GM19452 (cell line): ENCODE results near the gene IRGQ.
A peak's percentile ranks its signal among the peaks of the same experiment; 100 is the strongest.
"Not testable (repeated sequence)": the region's sequence is repeated elsewhere in the genome, so short reads cannot be mapped to it uniquely, and the experiment has no call there.

ENCODE experiments used
- ATAC-seq: cut with Tn5 transposase; IDR thresholded peaks from one replicate; pipeline ENCODE4 v1.9.1; 2021; ENCODE audit not compliant: unreplicated experiment

Gene IRGQ

GRCh38 chr19:43595999-43596841 lies at the start of gene IRGQ, which contains the start of gene ZNF576:
Gene IRGQ, minus strand, starts transcription at chr19:43596134. Its CDS starts 796 bp downstream, at chr19:43595338.
Gene ZNF576, plus strand, starts transcription at chr19:43596595. Its CDS starts 514 bp downstream, at chr19:43597109.
- peak; percentile 85 for ATAC-seq

- ATAC-seq = no peak
Measured at GRCh38 chr19:43644181-43644580, 48.2 kb upstream of the IRGQ start.

DNA sequence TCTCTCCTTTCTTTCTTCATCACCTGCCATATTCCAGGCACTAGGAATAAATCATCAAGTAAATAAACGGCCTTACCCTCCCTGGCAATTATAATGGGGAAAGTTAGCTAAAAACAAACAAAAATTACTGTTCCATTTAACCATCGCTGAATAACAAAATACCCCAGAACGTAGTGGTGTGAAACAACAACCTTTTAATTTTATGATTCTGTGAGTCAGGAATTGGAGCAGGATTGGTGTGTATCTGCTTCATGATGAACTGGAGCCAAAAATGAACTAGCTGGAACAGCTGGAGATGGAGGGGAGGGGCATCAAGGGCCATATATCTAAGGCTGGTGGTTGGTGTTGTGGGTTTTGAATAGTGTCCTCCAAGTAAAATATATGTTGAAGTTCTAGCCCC lies 47.4 kb upstream of the IRGQ start:
- no peak for ATAC-seq

DNA sequence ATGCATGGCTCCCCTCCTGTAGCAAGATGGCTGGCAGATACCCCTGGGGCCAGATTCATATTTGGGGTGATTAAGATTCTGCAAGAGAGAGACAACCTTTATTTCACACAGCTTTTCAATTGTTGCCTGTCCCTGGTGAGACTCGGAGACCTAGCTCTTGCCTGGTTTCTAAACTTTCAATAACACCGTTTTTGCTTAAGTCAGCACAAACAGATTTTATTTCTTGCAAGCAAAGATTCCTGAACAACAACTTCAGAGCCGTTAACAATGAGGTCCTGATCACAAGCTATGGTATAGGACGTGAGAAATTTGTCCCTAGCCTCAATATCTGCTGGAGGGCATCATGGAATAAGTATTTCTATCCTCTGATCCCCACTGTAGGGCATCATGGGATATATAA lies 46.6 kb upstream of the IRGQ start:
- no peak for ATAC-seq

DNA sequence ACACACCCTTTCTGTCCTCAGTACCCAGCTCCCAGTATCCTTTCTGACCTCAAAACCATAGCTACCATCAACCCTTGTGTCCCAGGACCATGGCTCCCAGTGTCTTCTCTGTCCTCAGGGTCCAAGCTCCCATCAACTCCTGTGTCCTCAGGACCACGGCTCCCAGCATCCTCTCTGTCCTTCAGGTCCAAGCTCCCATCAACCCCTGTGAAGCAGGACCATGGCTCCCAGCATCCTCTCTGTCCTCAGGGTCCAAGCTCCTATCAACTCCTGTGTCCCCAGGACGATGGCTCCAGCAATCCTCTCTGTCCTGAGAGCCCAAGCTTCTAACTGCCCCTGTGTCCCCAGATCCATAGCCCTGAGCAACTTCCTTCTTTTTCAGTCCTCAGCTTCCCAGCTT lies 45.4 kb upstream of the IRGQ start:
- no peak for ATAC-seq

DNA sequence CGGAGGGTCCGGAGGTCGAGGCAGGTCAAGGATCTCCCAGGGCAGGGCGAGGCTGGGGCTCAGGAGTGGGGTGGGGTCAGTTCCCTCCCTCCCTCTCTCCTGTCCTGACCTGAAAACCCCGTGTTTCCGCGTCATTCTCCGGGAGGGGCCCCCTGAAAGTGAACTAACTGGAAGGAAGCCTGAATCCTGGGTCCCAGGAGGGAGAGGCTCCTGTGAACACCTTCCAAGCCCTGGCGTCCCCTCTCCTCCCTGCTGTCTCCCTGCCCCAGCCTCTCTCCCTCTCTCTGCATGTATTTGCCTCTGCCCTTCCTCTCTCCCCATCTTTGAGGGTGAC lies 44.5 kb upstream of the IRGQ start:
- ATAC-seq = no peak

DNA sequence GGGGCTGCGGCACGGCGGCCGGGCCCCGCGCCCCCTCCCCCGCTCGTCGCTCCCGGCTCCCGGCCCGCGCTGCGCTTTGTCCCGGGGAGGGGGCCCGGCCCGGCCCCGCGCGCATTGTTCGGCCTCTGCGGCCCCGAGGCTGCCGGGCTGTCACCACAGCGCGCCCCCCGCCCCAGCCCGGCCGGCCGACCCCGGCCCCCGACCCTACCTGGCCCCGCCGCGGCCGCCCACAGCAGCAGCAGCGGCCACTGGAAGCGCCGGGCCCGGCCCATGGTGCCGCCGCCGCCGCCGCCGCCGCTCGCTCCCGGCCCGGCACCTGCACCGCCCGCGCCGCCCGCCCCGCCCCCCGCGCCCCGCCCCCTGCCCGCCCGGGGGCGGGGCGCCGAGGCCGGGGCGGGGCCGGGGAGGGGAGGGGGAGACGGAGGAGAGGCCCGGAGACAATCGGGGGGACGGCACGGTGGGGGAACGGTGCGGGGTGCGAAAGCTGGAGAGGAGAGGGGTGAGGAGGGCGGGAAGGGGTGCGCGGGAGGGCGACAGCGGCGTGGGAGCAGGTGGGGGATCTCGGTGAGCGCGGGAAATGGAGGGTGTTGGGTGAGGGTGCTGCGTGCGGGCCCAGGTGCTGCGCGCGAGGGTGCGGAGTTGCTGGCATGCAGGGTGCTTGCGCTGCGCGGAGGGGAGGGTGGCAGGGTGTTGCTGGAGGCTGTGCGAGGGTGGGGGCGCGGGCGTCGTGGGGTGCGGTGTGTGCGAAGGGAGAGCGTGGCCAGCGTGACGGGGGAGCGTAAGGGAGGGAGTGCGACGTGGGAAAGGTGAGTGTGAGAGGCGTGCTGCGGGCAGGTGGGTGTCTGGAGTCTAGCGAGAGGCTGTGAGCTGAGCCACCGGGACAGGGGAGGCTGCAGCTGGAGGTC lies 43.8 kb upstream of the IRGQ start, which contains the start of gene CADM4:
Gene CADM4, minus strand, starts transcription at position 332 of the 905 bp plus-strand sequence. Its CDS starts 60 bp downstream, at position 272.
- no peak for ATAC-seq

- no peak for ATAC-seq
Measured at GRCh38 chr19:43638995-43639518, 43.1 kb upstream of the IRGQ start.

DNA sequence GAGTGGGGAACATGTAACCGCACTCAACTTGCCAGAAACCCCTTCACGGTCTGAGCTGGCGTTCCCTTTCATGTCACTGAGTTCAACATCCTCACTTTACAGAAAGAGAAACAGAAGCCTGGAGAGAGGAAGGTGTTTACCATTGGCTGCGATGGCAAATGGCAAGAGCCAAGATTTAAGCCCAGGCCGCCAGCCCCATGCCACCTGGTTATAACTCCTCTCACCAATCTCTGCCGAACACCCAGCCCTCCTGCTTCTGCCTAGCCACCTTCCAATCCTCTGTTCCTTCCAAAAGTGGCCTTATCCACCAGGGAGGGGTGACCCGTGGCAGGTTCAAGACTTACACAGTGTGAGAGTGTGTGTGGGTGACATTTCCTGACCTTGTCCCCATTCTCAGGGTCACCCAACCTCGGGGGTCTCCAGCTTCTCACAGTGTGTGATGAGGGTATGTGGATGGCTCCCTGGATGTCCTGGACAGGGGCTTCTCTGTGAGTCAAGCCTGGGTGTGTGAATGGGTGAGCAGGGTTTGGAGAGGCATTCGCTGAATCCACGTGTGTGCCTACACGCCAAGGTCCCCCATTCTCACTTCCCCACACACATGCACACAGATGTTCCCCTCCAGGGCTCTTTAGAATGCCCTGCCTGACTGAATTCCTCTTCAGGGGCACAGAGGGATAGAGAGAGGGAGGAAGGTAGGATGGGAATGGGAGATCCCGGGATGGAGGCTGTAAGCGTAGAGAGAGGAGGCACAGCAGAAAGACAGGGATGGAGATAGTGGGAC lies 42.5 kb upstream of the IRGQ start:
- no peak for ATAC-seq

DNA sequence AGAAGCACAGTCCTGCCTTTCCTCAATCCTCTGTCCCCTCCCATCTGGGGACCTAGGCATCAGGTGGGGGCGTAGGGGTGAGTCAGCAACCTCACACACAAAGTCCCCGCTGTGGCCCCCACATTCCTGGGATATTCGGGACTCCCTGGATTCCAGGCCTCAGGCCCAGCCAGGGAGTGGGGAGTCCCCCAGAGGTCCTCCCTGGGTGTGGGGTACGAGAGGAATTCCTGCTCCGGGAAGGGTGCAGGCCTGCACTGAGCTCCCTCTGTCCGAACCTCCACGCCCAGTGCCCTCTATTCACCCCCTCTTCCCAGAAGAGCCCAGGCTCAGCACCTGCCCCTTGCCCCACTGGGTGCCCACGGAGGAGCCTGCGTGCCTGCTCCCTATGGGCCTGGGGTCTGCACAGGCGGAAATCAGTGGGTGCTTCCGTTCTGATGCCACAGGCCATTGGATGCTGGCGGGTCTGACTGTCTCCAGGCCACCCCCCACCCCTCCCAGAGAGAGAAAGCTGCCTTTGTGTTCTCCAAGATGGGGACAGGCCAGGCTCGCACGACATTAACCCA lies 40.3 kb upstream of the IRGQ start:
- ATAC-seq = no peak

DNA sequence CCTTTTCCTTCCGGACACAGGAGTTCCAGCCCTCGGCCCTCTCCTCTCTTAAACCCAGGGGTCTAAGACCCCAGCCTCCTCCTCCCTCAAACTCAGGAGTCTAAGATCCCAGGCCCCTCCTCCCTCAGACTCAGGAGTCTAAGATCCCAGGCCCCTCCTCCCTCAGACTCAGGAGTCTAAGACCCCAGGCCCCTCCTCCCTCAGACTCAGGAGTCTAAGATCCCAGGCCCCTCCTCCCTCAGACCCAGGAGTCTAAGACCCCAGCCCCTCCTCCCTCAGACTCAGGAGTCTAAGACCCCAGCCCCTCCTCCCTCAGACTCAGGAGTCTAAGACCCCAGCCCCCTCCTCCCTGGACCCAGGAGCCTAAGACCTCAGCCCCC lies 39.6 kb upstream of the IRGQ start:
- not testable (repeated sequence) for ATAC-seq

DNA sequence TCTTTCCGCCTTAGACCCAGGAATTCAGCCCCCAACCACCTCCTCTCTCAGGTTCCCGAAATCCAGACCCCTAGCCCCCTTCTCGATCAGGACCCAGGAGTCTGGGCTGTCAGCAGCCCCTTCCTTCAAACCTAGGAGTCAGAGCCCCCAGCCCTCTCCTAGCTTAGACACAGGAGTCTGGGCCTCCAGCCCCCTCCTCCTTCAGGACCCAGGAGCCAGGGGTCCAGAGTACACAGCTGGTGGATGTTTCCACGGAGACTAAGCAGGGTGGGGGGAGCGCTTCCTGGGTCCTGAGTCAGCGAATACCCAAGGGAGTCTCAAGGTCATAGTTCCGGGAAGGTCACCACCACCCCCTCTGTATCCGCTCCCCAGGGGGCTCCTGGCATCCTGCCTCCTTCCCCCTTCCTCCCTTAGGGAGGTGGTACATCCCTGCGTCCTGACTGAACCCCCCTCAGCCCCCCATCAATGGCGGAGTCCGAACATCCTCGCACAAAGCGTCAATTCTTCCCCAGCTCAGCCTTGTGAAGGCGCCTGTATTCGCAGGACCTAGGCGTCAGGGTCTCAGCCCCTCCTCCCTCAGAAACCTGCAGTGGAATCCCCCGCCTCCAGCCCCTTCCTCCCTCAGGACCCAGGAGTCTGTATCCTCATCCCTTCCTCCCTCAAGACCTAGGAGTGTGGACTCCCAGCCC lies 39.1 kb upstream of the IRGQ start:
- no peak for ATAC-seq

DNA sequence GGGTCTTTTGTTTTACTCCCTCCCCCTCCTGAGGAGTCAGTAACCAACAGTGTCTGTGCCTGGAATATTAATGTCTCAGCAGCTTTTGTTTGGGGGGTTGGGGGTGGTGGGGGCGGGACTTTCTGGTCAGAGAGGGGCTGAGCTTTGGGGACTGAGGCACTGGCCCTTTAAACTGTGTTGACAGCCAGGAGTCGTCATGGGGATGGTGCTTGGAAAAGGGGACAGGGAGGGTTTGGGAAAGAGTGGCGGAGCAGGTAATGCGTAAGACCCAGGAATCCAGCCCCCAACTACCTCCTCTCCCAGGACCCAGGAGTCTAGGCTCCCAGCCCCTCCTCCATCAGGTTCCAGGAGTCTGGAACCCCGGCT lies 38.6 kb upstream of the IRGQ start:
- ATAC-seq = no peak

- ATAC-seq = no peak
Measured at GRCh38 chr19:43634068-43634467, 38.1 kb upstream of the IRGQ start.

GRCh38 chr19:43633520-43633919 lies 37.6 kb upstream of the IRGQ start:
- ATAC-seq = no peak

GRCh38 chr19:43631491-43631890 lies 35.6 kb upstream of the IRGQ start:
- no peak for ATAC-seq

- no peak for ATAC-seq
Measured at GRCh38 chr19:43628646-43629326, 32.9 kb upstream of the IRGQ start.

DNA sequence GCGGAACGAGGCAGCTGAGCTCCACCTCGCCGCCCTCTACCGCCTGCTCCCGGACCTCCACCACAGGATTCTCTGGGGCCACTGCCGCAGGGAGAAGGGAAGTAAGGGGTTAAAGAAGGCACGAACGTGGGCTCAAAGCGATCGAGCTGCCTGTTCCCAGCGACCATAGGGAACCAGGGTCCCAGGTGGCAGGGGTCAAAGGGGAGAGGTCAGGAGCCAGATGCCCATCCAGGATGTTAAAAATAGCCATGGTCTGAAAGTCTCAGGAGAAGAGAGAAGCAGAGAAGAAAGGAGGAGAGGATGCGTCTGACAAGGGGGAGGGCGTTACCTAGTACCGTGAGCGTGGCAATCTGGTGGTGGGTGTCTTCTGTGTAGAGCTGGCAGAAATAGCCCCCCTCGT lies 30.9 kb upstream of the IRGQ start:
- ATAC-seq = no peak

GRCh38 chr19:43625918-43626579 lies 30.1 kb upstream of the IRGQ start:
- ATAC-seq = no peak
